ENCODE data around the gene PPFIBP2.
A peak's percentile ranks its signal among the peaks of the same experiment; 100 is the strongest.
"Not testable (repeated sequence)": the region's sequence is repeated elsewhere in the genome, so short reads cannot be mapped to it uniquely, and the experiment has no call there.

The PPFIBP2 gene

DNA sequence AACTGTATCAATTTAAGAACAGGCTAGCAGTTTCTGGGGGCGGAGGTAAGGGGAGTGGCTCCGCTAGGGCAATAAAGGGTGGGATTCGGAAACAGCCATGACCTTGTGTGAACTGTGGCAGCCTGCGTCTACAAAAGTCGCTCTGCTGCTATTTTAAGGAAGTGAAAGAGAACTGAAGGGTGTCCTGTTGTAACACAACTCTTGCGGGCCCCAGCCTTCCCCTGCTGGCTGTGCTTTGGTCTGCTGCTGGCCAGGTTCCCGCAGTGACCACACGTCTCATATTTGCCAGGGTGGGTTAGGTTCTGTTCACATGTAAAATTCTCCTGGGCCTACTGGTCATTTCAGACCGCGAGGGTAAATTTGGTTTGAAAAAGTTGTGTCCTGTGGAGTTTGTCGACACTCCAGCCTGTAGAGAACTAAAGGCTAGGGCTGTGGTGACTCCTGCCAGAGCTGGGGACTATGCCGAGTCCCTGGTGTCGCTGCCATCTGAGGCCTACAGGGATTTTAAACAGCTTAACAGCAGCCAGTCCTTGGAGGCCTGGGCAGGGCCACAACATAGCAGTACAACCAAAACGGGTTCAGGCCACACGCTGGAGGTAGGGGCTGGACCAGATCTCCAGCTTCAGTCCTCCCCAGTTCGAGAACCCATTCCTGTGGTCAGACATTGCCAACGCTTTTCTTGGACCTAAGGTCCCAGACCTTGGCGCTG, 1.1 kb upstream of the PPFIBP2 start:
- H3K36me3 ChIP-seq (ENCODE audit: control insufficient read depth in 2 of 2, insufficient read depth in 2 of 2, low read length in 2 of 2), result no peaks in the 10 kb centered on the region
- H3K9me3 ChIP-seq (ENCODE audit: control insufficient read depth in 2 of 2, low read length in 2 of 2), result no peaks in the 10 kb centered on the region
- H3K27ac ChIP-seq (ENCODE audit: low read depth in 2 of 2, low read length in 2 of 2), result peak overlapping the region; percentile 89 to 93
- no peaks in the 10 kb centered on the region for H3K27me3 ChIP-seq (ENCODE audit: control insufficient read depth in 2 of 2, insufficient read depth in 2 of 2, low read length in 2 of 2)
- peaks cover 23 to 28% of the 10 kb centered on the region in 2 donors for H3K4me1 ChIP-seq (ENCODE audit: control insufficient read depth in 2 of 2, insufficient read depth in 2 of 2, low read length in 2 of 2)
- H3K9ac ChIP-seq (ENCODE audit: low read depth in 1 of 2, low read length in 2 of 2), result peak overlapping the region; percentile 75 to 84
- peak overlapping the region; percentile 89 to 94 for H3K4me3 ChIP-seq (ENCODE audit: low read length in 2 of 2)

DNA sequence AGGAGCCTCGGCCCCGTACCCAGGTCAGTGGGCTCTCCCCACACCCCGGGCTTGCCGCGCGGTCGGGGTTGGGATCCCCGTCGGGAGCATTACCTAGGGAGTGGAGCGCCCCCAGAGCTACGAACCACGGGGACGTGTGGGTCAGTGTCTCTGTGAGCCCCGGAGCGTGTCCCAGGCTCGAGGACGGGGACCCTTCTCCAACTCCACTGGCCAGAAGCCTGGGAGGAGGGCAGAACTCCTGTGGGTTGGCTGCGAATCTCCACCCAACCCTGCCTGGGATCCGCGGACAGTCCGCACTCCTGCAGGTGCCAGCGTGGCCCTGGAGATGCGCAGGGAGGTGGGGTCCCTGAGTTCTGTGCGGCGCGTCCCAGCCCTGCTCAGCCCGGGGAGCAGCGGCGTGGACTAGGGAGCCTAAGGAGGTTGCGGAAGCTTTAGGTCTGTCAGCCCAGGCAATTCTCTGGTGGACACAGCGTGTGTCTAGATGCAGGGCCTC, 346 bp downstream of the PPFIBP2 start:
- Histone ChIP-seq H3K9me3 (ENCODE audit: control insufficient read depth in 2 of 2, low read length in 2 of 2) (no peaks in the 10 kb centered on the region), H3K36me3 (ENCODE audit: control insufficient read depth in 2 of 2, insufficient read depth in 2 of 2, low read length in 2 of 2) (no peaks in the 10 kb centered on the region), H3K9ac (ENCODE audit: low read depth in 1 of 2, low read length in 2 of 2) (peak overlapping the region; percentile 75 to 88), H3K4me1 (ENCODE audit: control insufficient read depth in 2 of 2, insufficient read depth in 2 of 2, low read length in 2 of 2) (peaks cover 18 to 28% of the 10 kb centered on the region in 2 donors), H3K27ac (ENCODE audit: low read depth in 2 of 2, low read length in 2 of 2) (peak overlapping the region; percentile 89 to 93), H3K27me3 (ENCODE audit: control insufficient read depth in 2 of 2, insufficient read depth in 2 of 2, low read length in 2 of 2) (no peaks in the 10 kb centered on the region), H3K4me3 (ENCODE audit: low read length in 2 of 2) (peak overlapping the region; percentile 89 to 94)

DNA sequence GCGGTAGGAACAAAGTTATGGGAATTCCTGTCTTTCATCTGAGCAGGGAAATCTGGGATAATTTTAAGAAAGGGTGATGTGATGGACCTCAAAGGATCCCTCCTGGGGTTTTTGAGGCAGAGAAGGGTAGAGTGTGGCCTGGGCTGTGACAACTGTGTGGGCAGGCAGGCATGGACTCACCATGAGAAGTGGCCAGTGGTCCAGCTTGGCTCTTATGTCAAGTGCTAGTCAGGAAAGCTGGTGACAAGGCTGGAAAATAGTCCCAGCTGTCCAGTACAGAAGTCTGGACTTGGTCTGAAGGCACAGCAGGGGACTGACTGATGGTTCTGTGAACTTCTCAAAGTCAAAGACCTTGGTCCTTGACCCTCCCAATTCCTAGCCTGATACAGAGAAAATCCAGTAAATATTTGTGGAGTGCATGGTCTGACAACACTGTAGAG, 1.7 kb downstream of the PPFIBP2 start:
- H3K4me1 ChIP-seq (ENCODE audit: control insufficient read depth in 2 of 2, insufficient read depth in 2 of 2, low read length in 2 of 2), result peaks cover 18 to 28% of the 10 kb centered on the region in 2 donors
- H3K36me3 ChIP-seq (ENCODE audit: control insufficient read depth in 2 of 2, insufficient read depth in 2 of 2, low read length in 2 of 2), result no peaks in the 10 kb centered on the region
- H3K27ac ChIP-seq (ENCODE audit: low read depth in 2 of 2, low read length in 2 of 2), result no peak overlapping the region
- H3K9me3 ChIP-seq (ENCODE audit: control insufficient read depth in 2 of 2, low read length in 2 of 2), result no peaks in the 10 kb centered on the region
- no peaks in the 10 kb centered on the region for H3K27me3 ChIP-seq (ENCODE audit: control insufficient read depth in 2 of 2, insufficient read depth in 2 of 2, low read length in 2 of 2)
- H3K9ac ChIP-seq (ENCODE audit: low read depth in 1 of 2, low read length in 2 of 2), result no peak overlapping the region
- H3K4me3 ChIP-seq (ENCODE audit: low read length in 2 of 2), result peak overlapping the region in 1 of 2 donors; percentile 94

DNA sequence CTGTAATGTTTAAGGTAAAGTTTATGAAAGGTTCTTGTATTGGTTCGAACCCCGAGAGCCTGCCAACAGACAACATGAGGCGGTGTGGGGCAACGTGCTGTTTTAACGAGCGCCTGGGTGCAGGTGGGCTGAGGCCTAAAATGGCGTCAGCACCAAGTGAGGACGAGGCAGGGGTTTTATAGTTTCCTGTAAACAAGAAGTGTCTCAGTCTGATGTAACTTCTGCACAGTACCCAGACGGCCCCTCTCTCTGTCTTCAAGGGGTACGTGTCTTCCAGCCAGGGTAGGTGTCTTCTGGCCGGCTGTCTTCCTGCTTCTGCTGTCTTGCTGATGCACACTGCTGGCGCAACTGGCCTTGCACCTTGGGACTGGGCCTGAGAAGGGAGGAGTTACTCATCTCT, 2.7 kb downstream of the PPFIBP2 start:
- no peak overlapping the region for H3K9ac ChIP-seq (ENCODE audit: low read depth in 1 of 2, low read length in 2 of 2)
- H3K4me1 ChIP-seq (ENCODE audit: control insufficient read depth in 2 of 2, insufficient read depth in 2 of 2, low read length in 2 of 2), result peaks cover 18 to 29% of the 10 kb centered on the region in 2 donors
- no peak overlapping the region for H3K4me3 ChIP-seq (ENCODE audit: low read length in 2 of 2)
- no peaks in the 10 kb centered on the region for H3K9me3 ChIP-seq (ENCODE audit: control insufficient read depth in 2 of 2, low read length in 2 of 2)
- H3K27ac ChIP-seq (ENCODE audit: low read depth in 2 of 2, low read length in 2 of 2), result no peak overlapping the region
- no peaks in the 10 kb centered on the region for H3K27me3 ChIP-seq (ENCODE audit: control insufficient read depth in 2 of 2, insufficient read depth in 2 of 2, low read length in 2 of 2)
- H3K36me3 ChIP-seq (ENCODE audit: control insufficient read depth in 2 of 2, insufficient read depth in 2 of 2, low read length in 2 of 2), result no peaks in the 10 kb centered on the region

DNA sequence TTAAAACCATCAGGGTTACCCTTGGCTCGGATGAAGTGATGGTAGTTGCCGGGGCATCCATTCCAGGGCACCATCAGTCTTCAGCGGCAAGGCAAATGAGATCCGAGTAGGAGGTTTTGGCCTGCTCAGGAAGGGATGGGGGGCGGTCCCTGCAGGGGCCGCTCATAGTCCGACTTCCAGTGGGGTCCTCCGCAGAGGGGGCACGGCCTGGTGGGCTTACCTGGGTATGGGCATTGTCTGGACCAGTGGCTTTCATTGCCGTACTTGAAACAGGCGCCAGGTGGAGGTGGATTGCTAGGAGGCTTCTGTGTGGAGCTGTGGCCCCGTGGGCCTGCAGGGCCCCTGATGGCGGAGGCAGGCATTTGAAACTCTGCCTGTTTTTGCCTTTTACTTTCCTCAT, 3.9 kb downstream of the PPFIBP2 start:
- H3K4me1 ChIP-seq (ENCODE audit: control insufficient read depth in 2 of 2, insufficient read depth in 2 of 2, low read length in 2 of 2), result peaks cover 8 to 23% of the 10 kb centered on the region in 2 donors
- not testable (repeated sequence) for H3K27me3 ChIP-seq (ENCODE audit: control insufficient read depth in 2 of 2, insufficient read depth in 2 of 2, low read length in 2 of 2); H3K27ac ChIP-seq (ENCODE audit: low read depth in 2 of 2, low read length in 2 of 2); H3K9ac ChIP-seq (ENCODE audit: low read depth in 1 of 2, low read length in 2 of 2); H3K4me3 ChIP-seq (ENCODE audit: low read length in 2 of 2); H3K36me3 ChIP-seq (ENCODE audit: control insufficient read depth in 2 of 2, insufficient read depth in 2 of 2, low read length in 2 of 2); H3K9me3 ChIP-seq (ENCODE audit: control insufficient read depth in 2 of 2, low read length in 2 of 2)

DNA sequence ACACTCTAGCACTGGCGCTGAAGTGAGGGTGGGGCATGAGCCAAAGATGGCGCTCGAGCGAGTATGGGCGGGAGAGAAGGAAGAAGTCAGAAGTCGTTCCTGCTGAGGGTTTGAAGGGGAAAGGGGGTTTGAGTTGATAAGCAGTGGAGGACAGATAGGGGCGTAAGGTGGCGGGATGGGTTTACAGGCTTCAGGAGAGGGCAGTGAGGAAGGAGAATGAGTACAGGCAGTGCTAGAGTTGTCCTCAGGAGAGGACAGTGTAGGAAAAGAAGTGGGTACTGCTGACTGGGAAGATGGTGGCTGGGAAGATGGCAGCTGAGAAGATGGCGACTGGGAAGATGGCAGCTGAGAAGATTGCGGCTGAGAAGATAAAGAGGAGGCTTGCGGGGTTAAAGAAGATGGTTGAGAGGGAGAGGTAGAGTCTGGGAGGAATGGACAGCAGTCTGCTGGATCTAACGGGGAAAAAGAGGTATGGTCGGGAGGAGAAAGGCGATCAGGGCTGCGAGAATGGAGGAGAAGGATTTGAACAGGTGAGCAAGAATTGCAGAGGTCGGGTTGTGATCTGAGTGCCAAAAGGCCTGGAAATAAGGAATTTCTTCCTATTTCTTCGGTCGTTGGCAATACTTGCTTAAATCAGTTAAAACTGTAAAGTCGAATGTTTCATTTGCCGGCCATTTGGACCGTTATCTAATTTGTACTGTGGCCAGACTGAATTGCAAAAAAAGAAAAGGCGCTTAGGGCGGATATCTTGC, 5.2 kb downstream of the PPFIBP2 start:
- Histone ChIP-seq H3K9ac (ENCODE audit: low read depth in 1 of 2, low read length in 2 of 2) (no peak overlapping the region), H3K4me3 (ENCODE audit: low read length in 2 of 2) (peak overlapping the region in 1 of 2 donors; percentile 7), H3K4me1 (ENCODE audit: control insufficient read depth in 2 of 2, insufficient read depth in 2 of 2, low read length in 2 of 2) (peaks cover 2 to 24% of the 10 kb centered on the region in 2 donors), H3K9me3 (ENCODE audit: control insufficient read depth in 2 of 2, low read length in 2 of 2) (no peaks in the 10 kb centered on the region), H3K27ac (ENCODE audit: low read depth in 2 of 2, low read length in 2 of 2) (peak overlapping the region in 1 of 2 donors; percentile 67), H3K27me3 (ENCODE audit: control insufficient read depth in 2 of 2, insufficient read depth in 2 of 2, low read length in 2 of 2) (no peaks in the 10 kb centered on the region), H3K36me3 (ENCODE audit: control insufficient read depth in 2 of 2, insufficient read depth in 2 of 2, low read length in 2 of 2) (no peaks in the 10 kb centered on the region)

DNA sequence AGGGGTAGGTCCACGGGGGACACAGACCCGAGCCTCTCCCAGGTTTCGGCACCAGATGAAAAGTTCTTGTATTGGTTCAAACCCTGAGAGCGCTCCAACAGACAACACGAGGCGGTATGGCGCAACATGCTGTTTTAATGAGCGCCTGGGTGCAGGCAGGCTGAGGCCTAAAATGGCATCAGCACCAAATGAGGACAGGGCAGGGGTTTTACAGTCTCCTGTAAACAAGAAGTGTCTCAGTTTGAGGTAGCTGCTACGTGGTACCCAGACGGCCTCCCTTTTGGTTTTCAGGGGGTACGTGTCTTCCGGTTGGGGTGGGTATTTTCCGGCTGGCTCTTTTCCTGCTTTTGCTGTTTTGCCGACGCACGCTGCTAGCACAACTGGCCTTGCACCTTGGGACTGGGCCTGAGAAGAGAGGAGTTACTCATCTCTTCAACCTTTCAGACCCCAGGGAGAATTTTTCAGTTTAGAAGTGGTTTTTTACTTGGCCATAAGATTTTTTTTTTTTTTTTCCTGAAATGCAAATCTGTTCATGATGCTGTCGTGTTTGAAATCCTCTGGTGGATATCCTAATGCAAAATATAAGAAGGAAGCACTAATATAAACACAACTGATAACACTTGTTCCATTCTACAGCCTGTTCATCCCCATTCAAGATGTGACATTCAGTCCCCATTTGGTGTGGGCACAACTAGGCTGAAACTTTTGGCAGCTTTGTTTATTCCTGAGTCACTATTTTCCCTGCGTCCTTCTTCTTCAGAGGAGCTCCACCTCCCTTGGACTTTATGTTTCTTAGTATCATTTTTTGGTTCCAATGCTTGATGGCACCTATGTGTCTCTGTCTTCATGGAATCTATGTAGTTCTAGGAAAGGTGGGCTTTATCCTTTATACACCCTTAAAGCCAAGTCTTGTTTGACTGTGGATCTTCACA, 6.5 kb downstream of the PPFIBP2 start:
- Histone ChIP-seq H3K4me1 (ENCODE audit: control insufficient read depth in 2 of 2, insufficient read depth in 2 of 2, low read length in 2 of 2) (peaks cover 2 to 16% of the 10 kb centered on the region in 2 donors), H3K27ac (ENCODE audit: low read depth in 2 of 2, low read length in 2 of 2) (peak overlapping the region; percentile 40 to 67), H3K9ac (ENCODE audit: low read depth in 1 of 2, low read length in 2 of 2) (peak overlapping the region in 1 of 2 donors; percentile 3), H3K36me3 (ENCODE audit: control insufficient read depth in 2 of 2, insufficient read depth in 2 of 2, low read length in 2 of 2) (no peaks in the 10 kb centered on the region), H3K9me3 (ENCODE audit: control insufficient read depth in 2 of 2, low read length in 2 of 2) (no peaks in the 10 kb centered on the region), H3K27me3 (ENCODE audit: control insufficient read depth in 2 of 2, insufficient read depth in 2 of 2, low read length in 2 of 2) (no peaks in the 10 kb centered on the region), H3K4me3 (ENCODE audit: low read length in 2 of 2) (peak overlapping the region in 1 of 2 donors; percentile 31)

DNA sequence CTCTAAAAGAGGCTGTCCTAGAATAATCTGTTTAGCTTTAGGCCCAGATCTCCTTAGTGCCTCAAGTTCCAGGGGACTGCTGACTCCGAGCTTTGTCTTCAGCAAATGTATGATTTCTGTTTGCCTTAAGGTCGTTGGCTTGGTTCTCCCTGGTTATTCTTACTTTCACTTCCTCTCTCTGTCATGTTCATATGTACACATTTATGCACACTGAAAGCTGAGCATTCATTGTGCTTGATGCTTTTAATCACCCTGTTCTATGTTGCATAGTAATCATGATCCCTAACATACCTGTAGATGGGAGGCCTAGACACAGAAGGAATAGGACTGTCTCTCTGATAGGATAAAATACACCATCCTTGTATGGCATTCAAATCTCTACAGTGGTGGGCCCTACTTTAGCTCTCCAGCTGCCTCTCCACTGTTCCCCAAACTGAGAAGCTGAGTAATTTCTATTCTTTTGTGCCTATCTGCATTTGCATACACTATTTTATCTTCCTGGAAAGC, 7.2 kb downstream of the PPFIBP2 start:
- Histone ChIP-seq H3K9me3 (ENCODE audit: control insufficient read depth in 2 of 2, low read length in 2 of 2) (no peaks in the 10 kb centered on the region), H3K36me3 (ENCODE audit: control insufficient read depth in 2 of 2, insufficient read depth in 2 of 2, low read length in 2 of 2) (no peaks in the 10 kb centered on the region), H3K4me3 (ENCODE audit: low read length in 2 of 2) (peak overlapping the region in 1 of 2 donors; percentile 9), H3K27me3 (ENCODE audit: control insufficient read depth in 2 of 2, insufficient read depth in 2 of 2, low read length in 2 of 2) (no peaks in the 10 kb centered on the region), H3K4me1 (ENCODE audit: control insufficient read depth in 2 of 2, insufficient read depth in 2 of 2, low read length in 2 of 2) (peaks cover 2 to 14% of the 10 kb centered on the region in 2 donors), H3K9ac (ENCODE audit: low read depth in 1 of 2, low read length in 2 of 2) (peak overlapping the region in 1 of 2 donors; percentile 3), H3K27ac (ENCODE audit: low read depth in 2 of 2, low read length in 2 of 2) (peak overlapping the region; percentile 40 to 67)

DNA sequence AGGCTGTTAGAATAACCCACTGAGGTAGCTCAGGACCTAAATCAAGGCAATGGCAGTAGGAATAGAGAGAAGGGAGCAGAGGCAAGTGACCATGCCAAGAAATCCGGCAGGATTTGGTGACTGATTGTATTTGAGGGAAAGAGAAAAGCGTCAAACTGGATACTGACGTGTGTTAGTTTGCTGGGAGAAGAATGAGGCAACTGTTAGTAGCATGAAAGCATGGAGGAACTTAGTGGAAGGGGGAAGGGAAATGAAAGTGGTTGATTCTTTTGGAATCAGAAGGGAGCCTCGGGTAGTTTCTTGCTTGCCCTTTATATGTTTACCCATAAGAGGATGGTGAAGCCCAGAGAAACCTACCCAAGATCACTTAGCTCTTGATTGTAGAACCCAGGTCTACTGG, 8.3 kb downstream of the PPFIBP2 start:
- H3K4me1 ChIP-seq (ENCODE audit: control insufficient read depth in 2 of 2, insufficient read depth in 2 of 2, low read length in 2 of 2), result peaks cover 2 to 14% of the 10 kb centered on the region in 2 donors
- H3K27ac ChIP-seq (ENCODE audit: low read depth in 2 of 2, low read length in 2 of 2), result peak overlapping the region in 1 of 2 donors; percentile 49
- H3K9me3 ChIP-seq (ENCODE audit: control insufficient read depth in 2 of 2, low read length in 2 of 2), result no peaks in the 10 kb centered on the region

More for the DNA sequence above, 8.3 kb downstream of the PPFIBP2 start:
- no peaks in the 10 kb centered on the region for H3K27me3 ChIP-seq (ENCODE audit: control insufficient read depth in 2 of 2, insufficient read depth in 2 of 2, low read length in 2 of 2)
- no peaks in the 10 kb centered on the region for H3K36me3 ChIP-seq (ENCODE audit: control insufficient read depth in 2 of 2, insufficient read depth in 2 of 2, low read length in 2 of 2)
- no peak overlapping the region for H3K4me3 ChIP-seq (ENCODE audit: low read length in 2 of 2)
- no peak overlapping the region for H3K9ac ChIP-seq (ENCODE audit: low read depth in 1 of 2, low read length in 2 of 2)

Data from mucosa of rectum (tissue), 2 donors.